A172 (cell line): Measurements from ENCODE around the gene PMP22. TPM values are rescaled to one million over a fixed set of nuclear protein-coding genes. Genes with fewer than 3 reads are reported as not detected.
A peak's percentile ranks its signal among the peaks of the same experiment; 100 is the strongest.
"Not testable (repeated sequence)": the region's sequence is repeated elsewhere in the genome, so short reads cannot be mapped to it uniquely, and the experiment has no call there.

Experiments
- DNase-seq: peaks from one replicate; pipeline ENCODE4 v3.0.0-alpha.2; 2015; ENCODE audit warnings: low spot score
- total RNA-seq: library from RNA; depleted of rRNA; stranded (reverse); fragments of >200 nt; shearing (Covaris generic); gene quantifications from 2 replicates; pipeline ENCODE4 v1.2.3, GENCODE V29; 2014

Gene PMP22
- total RNA-seq, 1 experiment from 2014 or later, result 45.4 TPM

DNA sequence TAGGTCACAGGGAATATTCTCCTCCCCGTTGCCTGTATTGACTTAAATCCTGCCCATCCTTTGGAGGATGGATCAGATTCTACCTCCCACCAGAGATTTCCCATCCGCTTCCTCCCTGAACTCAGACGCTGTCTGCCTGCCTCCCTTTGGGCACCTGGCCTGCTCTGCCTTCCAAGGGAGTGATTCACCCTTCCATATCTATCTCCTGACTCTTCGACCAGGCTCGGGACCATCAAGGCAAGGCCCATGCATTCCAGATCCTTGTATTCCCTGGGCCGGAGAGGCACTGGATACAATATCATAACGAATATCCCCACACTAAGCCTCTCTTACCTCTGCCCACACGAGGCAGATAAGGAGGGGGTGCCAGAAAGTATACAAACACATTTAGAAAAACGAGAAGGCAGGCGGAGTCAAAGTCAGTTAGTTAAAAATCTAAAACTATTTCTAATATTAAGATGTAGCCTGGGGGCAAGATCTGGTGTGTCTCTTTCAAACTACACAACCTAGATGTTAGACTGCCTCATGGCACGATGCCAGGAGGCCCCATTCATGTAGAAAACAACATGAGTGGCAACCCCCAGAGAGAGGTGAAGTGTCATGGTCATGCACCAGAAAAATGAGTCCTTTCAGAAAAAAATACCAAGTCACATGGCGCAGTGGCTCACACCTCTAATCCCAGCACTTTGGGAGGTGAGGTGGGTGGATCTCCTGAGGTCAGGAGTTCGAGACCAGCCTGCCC lies 9.2 kb downstream of the PMP22 start:
- peak; percentile 36 for DNase-seq

DNA sequence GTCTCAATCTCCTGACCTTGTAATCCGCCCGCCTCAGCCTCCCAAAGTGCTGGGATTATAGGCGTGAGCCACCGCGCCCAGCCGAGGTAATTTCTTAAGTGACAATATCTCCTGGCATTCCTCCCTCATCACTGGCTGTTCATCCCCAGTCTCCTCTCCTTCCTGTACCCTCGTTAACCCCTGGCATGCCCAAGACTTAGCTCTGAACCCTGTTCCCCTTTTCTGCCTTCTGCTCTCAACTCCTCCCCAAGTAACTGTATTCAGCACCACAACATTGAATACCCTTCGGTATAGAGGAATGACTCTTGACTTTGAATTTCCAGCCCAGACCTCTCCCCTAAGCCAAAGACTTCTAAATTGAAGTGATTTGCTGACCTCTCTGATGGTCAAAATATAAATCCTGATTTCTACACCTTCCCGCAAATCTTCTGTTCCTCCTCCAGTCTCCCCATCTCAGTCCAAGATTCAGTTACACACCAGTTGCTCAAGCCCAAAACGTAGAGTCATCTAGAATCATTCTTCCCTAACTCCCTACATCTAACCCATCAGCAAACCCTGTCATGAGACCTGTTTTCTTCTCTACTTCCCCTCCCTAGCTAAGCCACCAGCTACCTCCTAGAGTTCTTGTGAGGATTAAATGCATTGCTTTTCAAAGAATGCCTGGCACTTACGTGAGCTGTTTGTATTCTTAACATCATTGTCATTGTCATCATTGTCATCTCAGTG lies 14.8 kb downstream of the PMP22 start:
- no peak for DNase-seq

- DNase-seq, result no peak
These were observed 15.6 kb downstream of the PMP22 start for GRCh38 chr17:15249487-15249886.

DNA sequence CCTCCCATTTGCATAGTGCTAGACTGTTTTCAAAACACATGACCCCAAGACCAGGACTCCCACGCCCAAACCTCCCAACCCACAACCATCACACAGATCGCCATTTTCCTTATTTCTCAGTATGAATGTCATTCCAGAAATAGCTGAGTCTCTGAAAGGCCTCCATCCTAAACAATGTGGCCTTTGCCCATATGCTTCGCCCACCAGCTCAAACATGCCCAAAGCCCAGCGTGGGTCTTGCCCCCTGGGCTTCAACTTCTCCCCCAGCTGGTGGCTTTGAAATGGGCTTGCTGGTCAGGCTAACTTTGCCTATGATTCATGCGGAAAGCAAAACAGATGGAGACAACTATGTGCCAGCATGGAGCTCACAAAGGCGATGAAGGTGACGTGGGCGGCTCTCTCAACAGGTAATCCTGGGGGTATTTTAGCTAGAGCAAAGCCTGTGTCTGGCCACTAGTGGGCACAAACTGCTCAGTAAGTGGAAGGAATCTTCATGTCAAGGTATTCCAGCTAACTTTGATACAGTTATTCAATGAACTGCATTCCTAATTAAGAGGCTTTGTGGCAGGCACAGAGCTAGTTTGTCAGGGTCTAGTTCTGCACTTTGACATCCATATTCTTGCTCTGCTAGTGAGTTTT lies 17.1 kb downstream of the PMP22 start:
- DNase-seq, result no peak

GRCh38 chr17:15245054-15245453 lies 20.1 kb downstream of the PMP22 start:
- no peak for DNase-seq

DNA sequence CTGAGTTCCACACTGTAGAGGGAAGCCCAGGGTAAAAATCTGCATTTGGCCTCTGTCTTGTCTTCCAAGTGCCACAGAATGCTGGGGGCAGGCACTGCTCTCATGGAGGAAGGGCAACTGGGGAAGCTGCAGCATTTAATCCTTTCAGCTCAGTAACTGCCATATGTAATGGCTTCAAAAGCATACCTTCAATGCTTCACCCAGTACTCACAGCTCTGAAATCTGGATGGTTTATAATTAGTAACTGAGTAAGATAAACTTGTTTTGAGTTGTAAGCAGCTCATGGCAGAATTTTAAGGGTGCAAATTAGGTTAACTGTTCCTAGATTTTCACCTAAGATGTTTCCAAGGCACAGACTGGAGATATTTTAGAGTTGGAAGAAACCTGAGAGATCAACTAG lies 24.5 kb downstream of the PMP22 start:
- DNase-seq, result no peak

GRCh38 chr17:15239491-15239890 lies 25.6 kb downstream of the PMP22 start:
- no peak for DNase-seq

GRCh38 chr17:15238676-15239422 lies 26.3 kb downstream of the PMP22 start:
- DNase-seq, result no peak

DNA sequence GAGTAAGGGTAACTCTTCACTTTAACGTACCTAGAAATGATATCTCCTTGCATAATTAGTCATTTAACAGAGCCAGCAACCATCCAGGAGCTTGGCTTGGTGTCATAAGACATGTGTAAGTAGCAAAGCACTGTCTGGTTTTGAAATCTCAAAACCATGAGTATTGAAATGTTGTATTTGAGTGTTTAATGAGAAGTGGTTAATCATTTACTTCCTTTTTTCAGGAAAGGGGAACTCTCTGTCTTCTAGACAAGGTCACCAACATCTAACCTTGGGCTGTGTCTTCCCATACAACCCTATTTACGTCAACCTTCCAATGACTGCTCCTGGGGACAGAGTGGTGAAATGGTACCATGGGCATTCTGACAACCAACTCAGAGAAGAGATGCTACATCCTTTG lies 27.1 kb downstream of the PMP22 start:
- DNase-seq, result no peak

- DNase-seq, result no peak
These were observed 28.1 kb downstream of the PMP22 start for GRCh38 chr17:15237106-15237425.

DNA sequence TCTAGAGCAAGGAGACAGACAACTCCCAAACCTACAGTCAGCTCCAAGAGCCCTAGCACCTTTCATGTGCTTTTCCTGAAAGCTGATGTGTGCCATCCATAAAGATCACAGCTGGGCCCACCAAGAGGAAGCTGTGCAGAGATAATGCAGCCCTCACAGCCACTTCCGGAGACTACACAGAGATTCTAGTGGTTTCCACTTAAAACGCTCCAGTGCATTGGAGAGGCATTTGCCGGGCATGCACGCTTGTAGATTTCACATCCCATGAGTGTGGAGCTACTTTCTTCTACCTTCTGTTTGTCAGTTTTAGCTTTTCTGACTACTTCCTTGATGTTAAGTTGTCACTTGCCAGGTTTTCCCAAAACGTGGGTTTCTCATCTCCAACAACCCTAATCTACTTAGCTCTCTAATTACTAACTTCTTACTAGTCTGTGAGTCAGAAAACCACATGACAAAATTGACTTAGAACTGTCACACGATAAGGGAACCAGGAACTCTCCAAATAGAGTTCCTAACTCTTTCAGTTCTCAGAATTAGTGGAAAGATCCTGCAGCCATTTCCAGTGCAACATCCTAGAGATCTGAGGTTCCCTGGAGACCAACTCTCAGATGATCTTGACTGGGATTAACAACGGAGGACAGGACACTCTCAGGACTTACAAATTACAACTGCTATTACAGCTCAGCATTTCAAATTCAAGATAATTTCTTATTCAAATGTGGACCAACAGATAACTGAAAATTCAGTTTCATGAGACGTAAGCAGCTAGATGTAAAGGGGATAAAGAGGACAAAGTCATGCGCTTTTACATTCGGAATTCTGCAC lies 28.6 kb downstream of the PMP22 start:
- DNase-seq, result peak; percentile 25

DNA sequence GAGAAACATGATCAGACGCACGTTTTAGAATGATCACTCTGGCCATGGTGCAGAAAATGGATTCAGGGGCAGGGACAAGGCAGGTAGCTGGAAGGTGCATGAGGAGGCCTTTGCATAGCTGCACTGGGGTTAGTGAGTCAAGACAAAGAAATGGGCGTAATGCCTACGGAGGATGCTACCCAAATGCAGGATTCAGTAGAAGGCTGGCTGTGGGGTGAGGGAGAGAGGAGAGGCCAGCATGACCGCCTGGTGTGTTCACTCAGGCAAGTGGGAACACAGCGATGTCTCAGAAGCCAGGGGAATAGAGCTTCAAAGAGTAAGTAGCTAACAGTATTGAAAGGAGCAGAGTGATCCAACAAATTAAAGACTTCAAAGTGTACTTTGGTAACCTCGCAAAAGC lies 31.2 kb downstream of the PMP22 start:
- DNase-seq, result no peak

GRCh38 chr17:15233022-15233805 lies 31.9 kb downstream of the PMP22 start:
- DNase-seq, result peak; percentile 38

DNA sequence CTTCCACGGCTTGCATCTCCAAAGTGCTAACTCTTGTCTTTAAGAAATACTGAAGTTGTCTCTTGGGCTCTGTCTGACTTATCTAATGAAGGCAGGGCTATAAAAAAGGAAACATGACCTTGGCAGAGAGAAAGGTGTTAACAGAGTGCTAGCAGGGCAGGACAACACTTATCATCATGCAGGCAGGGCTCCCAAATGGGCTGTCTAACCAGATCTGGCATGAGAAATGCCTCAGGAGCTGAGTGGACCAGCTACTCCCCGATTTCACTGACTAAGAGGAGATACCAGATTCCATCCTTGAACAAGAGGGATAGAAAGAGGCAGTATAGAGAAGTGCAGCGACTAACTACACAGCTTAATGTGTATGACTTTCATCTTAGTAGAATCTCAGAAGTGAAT lies 32.6 kb downstream of the PMP22 start:
- DNase-seq, result no peak

DNA sequence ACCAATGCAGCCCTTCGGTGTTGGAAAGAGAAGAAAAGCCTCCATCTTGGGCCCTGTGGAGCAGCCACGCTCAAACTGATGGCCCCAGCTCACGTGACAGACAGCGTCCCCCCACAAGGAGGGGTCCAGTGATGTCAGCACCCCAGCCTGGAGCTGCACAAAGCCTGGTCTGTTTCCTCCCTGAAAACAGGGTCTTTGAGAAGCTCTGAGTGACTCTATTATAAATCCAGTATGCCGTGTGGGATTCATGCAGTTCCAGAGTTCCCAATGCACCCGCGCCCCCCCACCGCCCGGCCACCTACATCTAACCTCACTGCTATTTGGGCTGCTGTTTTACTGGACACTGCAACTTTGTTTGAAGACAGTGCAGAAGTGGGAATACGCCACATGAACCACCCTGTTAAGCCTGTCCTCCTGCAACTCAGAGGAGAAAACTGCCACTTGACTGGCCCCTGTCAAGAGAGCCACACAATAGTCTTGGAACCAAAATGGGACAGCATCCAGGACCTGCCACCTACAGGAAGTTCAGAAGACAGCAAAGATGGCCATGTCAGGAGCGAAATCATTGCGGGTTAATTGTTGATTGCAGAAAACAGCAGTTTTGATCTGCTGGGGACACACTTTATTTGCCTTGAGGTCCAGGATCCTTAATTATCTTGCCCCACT lies 33.1 kb downstream of the PMP22 start:
- DNase-seq, result no peak

- DNase-seq, result no peak
These were observed 34.3 kb downstream of the PMP22 start for GRCh38 chr17:15230866-15231265.

DNA sequence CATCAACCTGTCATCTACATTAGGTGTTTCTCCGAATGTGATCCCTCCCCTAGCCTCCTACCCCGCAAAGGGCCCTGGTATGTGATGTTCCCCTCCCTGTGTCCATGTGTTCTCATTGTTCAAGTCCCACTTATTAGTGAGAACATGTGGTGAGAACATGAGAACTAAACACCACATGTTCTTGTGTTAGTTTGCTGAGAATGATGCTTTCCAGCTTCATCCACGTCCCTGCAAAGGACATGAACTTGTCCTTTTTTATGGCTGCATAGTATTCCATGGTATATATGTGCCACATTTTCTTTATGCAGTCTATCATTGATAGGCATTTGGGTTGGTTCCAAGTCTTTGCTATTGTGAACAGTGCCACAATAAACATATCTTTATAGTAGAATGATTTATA lies 43.3 kb downstream of the PMP22 start:
- DNase-seq, result not testable (repeated sequence)

DNA sequence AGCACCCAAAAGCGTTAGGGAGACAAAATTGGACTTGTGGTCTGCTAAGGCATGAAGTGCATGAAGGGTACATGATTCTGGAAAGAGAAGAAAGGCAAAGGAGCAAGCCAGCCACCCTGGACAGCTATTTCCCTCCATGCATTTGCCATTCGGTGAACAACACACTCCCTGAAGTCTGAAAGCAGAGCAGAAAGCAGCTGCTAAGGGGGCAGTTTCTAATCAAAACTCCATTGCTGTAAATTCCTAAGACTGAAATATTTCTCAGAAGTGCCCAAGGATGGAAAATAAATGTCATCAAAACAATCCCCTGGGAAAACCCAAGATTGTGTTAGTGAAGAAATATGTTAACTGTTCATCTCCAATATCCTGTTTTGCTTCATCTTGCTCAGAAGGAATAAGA lies 44.3 kb downstream of the PMP22 start:
- DNase-seq, result no peak

DNA sequence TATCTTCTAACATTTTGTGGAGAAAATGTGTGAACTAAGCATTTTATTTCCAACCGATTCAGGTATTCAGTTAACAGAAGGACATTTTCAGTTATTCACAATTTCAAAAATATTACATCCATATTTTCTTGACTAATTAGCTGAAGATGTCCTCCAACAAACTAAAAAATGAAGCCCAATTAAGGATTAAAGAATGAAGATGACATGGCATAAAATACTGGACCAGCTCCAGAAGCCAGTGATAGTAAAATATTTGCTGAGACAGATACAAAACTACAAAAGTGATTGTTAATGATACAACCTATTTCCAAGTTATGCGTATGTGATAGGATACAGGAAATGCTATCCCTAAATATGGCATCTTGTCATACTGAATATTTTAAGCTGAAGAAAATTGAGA lies 48.6 kb downstream of the PMP22 start:
- DNase-seq, result no peak
